Renal pelvis (tissue), 4 donors: ENCODE data around the gene DSE. TPM values are rescaled to one million over a fixed set of nuclear protein-coding genes. Genes with fewer than 3 reads are reported as not detected.

ENCODE experiments used
- DNase-seq: peaks from one replicate; pipeline ENCODE4 v3.0.0-alpha.2; 2013
- polyA plus RNA-seq, 3 donors: library from polyadenylated mRNA; unstranded; fragments of 120-200 nt; gene quantifications; one replicate each; pipeline ENCODE4 v1.2.1, GENCODE V29; 2013; ENCODE audit not compliant: insufficient read length in 3 of 3

Gene DSE
- polyA plus RNA-seq, 3 donors, result 37.3 to 40.9 (median 38.7) TPM

DNA sequence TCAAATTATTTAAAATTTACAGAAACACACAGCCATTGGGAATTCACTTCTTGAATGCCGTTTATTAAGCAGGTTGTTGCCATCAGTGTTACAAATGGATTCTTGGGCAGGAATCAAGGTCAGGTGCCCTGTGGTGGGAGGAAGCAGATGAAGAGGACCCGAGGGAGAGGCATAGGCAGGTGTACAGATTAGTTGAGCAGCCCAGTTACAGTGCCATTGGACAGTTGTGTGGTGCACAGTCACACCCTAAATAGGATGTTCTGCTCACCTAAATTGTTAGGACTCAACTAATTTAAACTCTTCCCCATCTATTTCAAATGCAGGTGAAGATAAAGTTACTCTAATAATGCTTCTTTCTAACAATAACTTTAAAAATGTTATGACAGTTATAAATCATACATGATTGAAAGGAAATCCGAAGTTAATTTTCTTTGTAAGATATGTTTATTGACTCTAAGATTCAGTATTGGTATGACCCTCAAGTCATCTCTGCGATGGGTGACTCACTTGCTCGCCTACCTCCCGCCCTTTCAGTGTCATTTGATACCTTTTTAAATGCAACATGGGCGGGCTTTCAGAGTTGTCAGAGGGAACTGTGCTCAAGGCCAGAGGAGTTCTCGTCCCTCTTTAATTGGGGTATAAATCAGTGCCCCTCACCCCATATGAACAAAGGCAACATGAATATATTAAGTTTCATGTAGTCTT lies 35.1 kb downstream of the DSE start:
- no peak for DNase-seq

DNA sequence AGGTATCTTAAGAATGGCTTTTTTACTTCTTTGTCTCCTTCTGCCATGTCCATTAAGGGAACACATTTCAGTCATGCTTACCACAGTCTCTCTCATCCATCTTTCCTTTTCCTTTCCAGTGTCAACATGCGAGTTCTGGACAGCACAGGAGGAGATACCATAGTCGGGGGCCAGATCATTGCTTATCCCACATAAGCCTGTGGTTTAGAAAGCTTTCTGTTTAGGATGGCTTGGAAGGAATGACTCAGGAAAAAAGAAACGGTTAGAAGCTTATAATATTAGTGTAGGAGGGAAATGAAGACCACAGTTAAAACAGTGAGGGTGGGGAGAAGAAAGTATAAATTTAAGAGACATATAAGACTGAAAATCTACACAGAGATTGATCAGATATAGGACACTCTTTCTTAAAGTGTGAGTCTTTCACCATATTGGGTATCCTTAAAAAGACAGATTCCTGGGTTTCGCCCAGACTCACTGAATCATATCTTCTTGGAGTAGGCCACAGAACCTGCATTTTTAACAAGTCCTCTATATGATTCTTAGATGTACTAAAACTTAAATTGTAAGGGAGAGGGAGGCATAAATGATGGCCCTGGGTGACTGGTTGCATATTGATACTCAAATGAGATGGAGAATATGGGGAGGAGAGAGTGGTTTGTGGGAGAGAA lies 36.1 kb downstream of the DSE start:
- no peak for DNase-seq

DNA sequence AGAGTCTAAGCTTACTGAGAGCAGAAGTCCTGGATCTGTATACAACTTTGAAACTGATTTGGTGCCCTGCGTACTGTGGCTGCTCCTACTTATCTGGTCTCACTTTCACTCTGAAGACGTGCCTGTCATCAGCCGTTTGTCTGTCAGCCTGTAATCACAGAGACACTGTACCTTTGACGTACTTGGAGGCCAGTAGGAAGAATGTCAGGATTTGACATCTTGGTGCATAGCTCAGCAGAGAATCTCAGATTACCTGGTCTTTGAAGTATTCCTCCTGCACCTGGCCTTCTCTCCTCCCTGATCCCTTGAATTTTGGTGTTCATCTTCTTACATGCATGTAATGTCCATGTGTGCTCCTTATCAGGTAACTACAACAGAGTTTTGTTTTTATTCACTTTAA lies 37.7 kb downstream of the DSE start:
- no peak for DNase-seq

DNA sequence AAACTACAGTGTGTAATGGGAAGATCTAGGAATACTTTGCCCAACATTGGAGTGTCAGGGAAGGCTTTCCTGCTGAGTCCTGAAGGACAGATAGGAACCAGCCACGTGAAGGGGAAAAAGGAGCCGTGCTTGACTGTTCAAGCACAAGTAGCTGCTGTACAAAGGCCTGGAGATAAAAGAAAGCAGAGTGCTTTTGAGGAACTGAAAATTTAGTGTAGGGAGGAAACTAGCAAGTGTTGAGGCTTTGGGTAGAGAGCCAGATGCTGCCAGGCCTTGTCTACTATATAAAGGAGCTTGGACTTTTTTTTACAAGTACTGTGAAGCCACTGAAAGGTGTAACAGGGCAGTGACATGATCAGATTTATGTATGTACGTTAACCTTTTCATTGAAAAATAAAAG lies 39.0 kb downstream of the DSE start:
- no peak for DNase-seq

DNA sequence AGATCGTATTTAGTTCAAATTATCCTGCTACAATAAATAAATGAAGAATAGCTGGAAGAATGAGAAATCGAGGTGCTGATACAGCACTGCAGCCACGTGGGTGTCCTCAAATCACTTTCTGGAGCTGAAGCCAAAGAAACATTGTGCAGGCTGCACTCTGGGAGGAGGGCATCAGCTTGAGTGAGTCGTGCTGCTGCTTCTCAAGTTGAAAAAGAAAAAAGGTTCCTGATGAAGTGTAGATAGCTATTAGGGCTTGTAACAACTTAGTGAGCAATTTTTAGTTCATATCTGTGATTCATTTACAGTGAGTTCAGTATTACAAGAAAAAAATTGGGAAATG lies 40.5 kb downstream of the DSE start:
- no peak for DNase-seq

DNA sequence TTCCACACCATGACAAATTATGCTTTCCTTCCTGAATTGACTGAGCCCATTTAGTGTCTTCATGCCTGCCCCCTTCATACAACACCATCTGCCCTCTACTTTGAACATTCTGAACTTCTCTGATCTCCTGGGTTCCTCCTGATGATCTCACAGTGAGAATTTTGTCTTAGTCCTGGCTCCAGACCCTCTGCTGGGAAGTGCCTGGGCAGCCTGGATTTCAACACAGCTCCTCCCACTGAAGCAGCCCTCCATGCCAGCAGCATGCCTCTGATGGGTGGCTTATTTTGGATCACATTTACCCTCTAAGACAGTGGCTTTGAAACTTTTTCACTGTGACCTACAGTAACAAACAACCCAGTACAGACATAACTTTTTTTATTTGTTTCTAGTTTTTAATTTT lies 41.5 kb downstream of the DSE start:
- no peak for DNase-seq

DNA sequence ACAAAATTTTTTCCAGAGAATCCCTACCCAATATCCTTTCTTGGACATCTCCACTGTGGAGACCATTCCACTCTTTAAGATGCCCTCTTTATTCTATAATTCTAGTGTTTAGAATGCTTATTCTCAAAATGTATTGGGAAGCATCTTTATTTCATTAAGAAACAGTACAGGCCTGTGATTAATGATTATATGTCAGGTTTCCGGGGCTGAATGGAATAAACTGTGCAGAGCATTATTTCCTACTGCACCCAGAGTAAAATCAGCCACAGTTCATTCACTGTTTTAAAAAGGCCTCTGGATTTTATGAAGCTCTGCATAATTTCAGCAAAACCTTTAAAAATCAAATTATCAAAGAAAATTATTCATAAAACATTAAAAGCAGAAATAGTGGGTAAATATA lies 42.6 kb downstream of the DSE start:
- DNase-seq, result no peak

DNA sequence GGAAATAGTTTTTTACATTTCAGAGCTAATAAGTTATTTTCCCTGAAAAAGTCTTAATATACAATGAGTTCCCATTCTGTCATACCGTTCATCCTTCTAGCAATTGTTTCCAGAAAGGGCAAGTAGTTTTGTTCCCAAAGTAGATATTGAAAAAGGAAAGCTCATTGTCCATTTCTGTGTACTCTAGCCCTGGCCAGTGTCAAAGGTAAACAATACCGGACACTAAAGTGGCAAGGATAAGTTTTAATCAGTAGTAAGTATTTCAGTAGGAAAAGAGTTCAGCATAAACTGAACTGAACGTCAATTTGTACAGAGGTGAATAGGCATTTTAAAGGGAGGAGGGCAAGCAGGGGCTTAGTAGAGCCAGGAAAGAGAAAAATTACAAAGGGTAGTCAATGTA lies 46.9 kb downstream of the DSE start:
- no peak for DNase-seq

DNA sequence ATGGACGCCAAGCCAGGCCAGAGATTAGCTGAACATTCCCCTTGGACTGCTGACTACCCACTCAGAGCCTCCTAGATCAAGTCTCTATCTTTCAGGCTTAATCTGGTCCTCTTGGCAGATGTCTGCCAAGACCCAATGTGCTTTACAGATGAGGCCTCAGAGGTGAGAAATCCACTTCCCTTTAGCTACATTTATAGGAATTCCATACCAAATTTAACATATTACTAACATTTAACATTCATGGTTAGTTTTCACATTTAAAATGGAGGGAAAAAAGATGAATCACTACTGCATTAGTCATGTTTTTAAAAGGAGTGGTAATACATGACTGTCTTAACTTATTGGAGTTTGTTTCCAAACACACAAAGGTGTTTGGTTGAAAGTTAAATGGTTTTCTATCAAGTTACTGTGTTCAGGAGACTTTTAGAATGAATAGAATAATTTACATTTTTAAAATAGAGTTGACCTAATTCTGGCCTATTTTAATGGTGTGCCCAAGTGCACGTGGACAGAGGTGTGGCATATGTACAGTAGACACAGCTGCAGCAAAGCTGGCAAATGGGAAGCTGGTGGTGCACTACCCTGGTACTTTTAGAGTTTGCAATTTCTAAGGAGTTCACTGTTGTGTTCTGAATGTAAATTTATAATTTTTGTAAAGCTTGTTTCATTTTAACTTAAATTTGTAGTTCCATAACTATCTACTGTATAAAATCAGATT lies 48.5 kb downstream of the DSE start:
- DNase-seq, result no peak

DNA sequence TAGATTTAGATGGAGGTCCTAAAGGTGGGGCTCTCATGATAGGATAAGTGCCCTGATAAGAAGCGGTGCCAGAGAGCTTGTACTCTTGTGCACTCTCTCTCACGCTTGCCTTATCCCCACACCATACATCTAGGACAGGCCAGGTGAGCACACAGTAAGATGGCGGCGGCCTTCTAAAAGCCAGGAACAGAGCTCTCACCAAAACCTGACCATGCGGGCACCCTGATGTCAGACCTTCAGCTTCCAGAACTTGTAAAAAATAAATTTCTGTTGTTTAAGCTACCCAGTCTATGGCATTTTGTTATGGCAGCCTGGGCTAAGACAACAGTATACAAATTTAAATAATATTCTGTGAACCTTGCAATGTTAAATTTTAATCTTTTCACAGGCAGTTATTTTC lies 49.6 kb downstream of the DSE start:
- DNase-seq, result no peak

DNA sequence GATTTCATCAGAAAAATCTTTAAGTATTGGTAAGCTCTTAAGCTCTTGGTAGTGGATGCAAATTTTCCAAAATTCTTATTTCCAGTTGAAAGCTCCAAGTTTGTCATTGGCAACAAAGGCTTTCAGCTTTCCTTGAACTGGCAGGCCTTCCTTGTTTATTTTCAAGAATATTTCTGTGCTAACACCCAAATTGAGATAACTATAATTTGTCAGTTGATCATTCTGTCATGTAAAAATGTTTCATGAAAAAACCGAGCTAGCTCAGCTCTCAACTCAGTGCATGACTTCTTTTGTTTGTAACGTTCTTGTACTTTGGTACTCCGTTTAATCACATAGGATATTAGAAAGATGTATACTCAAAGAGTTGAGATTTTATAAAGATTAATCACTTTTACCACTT lies 51.5 kb downstream of the DSE start:
- DNase-seq, result no peak

DNA sequence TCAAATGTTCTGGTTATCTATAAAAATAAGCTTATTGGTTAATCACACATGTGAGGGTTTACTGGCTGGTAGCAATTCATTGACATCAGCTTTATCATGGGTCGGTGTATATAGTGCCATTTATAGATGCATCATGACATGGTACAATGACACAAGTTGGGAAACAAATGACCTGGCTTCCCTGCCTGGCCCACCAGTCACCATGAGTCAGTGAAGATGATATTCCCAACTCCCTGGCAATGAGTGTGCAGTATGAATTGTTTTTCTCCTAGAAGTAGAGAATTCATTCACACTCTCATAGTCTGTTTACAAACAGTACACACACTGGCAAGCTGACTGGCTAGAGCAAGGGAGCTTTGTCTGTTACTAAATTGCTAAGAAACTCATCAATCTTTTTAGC lies 53.3 kb downstream of the DSE start:
- DNase-seq, result no peak

DNA sequence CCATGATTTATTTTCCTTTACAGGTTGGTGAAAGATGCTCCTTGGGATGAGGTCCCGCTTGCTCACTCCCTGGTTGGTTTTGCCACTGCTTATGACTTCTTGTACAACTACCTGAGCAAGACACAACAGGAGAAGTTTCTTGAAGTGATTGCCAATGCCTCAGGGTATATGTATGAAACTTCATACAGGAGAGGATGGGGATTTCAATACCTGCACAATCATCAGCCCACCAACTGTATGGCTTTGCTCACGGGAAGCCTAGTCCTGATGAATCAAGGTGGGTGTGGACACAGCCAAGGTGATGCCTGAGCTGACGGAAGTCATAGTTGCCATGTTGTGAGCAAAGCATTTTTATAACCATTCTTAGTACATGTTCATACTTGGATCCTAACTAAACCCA lies 55.8 kb downstream of the DSE start:
- no peak for DNase-seq

DNA sequence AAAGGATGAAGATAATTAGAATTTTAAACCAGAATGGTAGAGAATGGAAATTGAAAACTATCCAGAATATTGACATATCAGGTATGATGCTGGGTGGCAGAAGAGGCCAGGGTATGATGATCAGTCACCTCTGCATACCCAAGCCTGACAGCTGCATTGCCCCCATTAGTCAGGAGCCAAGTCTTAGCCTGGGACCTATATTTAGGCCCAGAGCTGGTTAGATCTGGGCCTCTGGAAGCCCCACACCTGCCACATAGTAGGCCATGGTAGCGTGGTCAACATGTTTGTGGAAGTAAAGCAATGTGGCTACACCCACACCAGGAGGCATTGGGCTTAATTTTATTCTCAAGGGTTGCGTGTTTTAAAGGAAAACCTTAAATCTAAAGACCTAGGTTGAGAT lies 58.4 kb downstream of the DSE start:
- DNase-seq, result no peak

DNA sequence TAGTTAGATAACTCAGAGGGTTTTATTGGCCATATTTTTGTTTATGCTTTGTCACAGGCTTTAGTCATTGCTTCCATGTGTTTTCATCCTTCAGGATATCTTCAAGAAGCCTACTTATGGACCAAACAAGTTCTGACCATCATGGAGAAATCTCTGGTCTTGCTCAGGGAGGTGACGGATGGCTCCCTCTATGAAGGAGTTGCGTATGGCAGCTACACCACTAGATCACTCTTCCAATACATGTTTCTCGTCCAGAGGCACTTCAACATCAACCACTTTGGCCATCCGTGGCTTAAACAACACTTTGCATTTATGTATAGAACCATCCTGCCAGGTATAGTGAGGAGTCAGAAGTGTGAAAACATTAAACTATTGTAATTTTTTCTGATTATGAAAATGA lies 60.1 kb downstream of the DSE start:
- no peak for DNase-seq

DNA sequence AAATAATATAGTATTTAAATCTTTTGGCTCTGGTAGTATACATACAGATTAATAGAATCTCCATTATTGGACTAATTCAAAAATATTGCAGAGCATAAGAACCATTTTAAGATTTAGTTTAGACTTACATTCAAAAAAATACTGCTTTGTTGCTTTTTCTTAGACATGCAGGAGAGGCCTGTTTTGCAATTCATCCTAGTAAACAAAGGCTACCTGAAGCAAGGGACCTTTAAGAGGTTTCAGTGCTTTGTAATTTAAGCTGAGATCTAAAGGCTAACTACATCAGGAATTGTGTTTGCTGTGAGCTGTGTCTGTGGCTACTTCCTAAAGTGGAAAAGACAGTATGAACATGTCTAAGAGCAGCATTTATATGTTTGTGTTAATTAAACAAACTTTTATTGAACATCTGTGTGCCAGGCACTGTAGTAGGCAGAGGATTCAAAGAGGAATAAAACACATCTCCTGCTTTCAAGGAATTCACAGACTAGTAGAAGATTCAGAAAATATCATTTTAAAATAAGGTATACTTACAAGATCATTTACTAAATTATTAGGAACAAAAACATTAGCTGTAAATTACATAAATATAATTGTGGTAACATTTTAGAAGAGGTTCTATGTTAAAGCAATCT lies 61.3 kb downstream of the DSE start:
- DNase-seq, result no peak

DNA sequence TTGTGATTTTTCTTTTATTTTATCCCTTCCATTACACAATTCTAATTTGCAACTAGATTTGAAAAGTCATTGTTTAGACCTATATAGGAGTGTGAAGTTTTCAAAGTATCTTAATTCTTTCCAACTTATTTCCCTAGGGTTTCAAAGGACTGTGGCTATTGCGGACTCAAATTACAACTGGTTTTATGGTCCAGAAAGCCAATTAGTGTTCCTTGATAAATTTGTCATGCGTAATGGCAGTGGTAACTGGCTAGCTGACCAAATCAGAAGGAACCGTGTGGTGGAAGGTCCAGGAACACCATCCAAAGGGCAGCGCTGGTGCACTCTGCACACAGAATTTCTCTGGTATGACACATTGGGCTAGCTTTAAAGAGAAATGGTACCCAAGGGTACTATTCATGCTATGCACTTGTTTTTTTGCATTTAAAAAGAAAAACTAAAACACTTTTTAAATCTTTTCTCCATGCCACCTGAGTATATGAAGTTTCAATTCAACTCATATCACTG lies 62.5 kb downstream of the DSE start:
- no peak for DNase-seq

DNA sequence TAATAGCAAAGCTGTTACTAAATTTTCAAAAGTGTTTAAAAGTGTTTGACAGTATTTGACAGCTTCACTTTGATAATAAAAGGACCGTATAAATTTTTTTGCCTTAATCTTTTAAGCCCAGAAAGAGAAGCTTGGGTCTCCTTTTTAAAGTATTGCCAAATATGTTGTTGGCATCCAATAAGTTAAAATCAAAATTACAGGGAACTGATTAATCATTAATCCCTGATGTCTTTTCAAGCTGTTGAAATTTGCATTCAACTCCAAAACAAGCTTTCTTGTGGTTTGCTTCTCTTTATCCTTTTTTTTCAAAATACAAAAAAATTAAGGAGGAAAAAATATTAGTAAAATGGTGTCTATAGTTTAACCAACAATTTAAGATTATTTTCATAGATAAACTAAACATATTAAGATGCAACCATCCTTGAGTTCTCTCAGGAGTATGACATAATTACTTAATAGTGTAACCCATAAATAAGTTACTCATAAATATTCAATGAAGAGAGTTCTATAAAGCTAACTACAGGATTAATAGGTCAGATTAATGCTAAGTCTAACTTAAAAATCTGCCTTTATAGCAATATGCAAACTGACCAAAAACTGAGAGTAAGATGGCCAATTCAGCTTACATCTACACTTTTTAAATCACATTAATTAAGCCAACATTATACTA lies 63.4 kb downstream of the DSE start:
- no peak for DNase-seq

DNA sequence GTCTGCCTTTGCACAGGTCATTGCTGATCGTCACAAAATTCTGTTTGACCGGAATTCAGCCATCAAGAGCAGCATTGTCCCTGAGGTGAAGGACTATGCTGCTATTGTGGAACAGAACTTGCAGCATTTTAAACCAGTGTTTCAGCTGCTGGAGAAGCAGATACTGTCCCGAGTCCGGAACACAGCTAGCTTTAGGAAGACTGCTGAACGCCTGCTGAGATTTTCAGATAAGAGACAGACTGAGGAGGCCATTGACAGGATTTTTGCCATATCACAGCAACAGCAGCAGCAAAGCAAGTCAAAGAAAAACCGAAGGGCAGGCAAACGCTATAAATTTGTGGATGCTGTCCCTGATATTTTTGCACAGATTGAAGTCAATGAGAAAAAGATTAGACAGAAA lies 65.8 kb downstream of the DSE start:
- DNase-seq, result no peak

DNA sequence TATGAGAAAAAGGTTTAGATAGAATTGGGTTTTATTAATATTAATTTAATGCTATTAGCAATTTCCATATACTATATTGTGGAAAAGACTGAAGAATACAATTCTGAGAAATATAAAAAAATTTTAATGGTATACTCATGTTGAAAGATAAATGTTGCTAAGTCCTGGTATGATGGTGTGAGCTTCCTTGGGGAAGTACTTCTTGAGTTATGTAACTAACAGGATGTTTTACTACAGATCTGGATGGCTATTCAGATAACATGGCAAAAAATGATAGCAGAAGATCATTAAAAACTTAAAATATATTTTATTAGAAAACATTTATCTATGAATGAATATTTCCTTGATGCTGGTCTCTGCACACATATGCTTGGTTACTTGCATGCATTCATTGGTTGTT lies 66.9 kb downstream of the DSE start:
- no peak for DNase-seq

DNA sequence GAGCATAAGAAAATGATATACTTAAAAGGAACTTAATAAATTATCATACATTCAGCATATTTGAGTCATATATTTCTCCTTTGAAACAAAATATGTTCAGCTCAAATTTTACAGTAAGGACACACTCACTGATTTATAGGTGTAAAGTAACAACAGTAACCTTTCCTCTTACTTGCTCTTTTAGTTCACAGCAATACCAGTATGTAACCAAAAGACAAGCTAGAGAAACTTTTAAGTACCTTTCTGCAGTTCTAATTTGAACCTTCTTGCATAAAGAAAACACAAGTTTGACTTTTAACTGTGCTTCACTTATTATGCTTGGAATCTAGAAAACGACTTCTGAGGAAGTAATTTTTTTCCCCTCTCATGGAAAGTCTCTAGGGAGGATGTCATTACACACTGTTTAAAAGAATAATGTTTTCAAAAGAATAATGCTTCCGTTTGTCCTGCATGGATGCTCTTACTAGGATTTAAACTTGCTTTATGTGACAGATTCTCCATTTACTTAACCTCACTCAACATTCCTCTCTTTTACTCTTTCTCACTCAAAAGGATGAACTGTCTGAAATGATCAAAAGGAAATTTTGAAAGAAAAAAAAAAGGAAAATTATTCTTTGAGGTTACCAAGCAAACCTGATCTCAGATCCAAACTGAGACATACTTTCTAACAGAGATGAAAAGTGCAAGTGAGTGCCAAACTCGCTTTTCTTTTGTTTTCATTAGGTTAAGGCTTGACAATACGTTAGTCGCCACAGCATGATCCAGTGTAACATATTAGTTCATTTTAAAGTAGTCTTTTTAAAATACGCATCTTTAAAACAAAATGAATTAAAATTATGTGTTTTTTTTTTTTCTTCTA lies 68.1 kb downstream of the DSE start:
- peak; percentile 54 for DNase-seq
